ENCODE measurements around the gene NSD2.
A peak's percentile ranks its signal among the peaks of the same experiment; 100 is the strongest.

NSD2 gene

DNA sequence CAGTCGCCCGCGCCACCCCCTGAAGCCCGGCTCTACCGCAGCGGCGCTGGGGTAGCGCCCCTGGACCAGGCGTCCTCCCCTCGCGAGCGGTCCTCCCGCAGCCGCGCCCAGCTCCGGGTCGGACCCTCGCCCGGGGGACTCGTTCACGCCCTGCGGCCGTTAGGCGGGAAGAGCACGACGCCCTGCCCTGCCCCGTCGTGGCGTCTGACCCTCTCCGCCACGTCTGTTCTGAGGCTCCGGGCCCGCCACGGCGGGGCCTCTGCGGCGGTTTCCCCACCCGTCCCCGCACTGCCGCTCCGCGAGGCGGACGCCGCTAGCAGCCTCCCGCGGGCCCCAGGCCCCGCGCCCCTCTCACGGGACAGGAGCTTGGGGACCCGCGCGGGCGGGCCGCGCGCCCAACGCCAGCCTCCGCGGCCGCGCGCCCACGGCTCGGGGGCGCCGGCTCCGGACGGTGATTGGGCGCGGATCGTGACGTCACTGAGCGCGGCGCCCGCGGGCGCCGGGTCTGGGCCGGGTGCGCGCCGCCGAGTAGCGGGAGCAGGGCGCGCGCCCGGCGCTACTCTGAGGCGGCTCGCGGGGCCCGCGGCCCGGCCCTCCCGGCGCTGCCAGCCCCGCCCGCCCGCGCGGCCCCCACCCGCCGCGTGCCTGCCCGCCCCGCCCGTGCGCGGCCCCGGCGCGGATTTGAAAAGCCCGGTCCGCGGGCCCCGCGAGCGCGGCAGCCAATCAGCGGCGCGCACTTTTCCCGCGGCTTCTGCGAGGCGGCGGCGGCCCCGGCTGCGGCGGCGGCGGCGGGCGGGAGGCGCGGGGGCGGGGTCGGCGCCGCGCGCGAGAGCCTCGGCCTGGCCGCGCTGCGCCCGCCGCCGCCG, at the start of gene NSD2:
NSD2 (plus strand) TSS at position 816 of the 866 bp plus-strand sequence. CDS start 29,262 bp downstream, outside the sequence.
- peaks cover 11% of the 10 kb centered on the region for H3K27me3 Mint-ChIP-seq (ENCODE audit: low read depth)
- H3K27ac Mint-ChIP-seq = peak within 1 kb of the TSS; percentile 93 to 97 (median 94)
- no peaks in the 10 kb centered on the region for H3K9me3 Mint-ChIP-seq
- H3K4me3 Mint-ChIP-seq = peak within 1 kb of the TSS; percentile 86 to 92 (median 89)
- H3K36me3 Mint-ChIP-seq (ENCODE audit: low read depth) = no peaks in the 10 kb centered on the region
- H3K4me1 Mint-ChIP-seq = peaks cover 26% of the 10 kb centered on the region
- TF ChIP-seq, protein P1, sequence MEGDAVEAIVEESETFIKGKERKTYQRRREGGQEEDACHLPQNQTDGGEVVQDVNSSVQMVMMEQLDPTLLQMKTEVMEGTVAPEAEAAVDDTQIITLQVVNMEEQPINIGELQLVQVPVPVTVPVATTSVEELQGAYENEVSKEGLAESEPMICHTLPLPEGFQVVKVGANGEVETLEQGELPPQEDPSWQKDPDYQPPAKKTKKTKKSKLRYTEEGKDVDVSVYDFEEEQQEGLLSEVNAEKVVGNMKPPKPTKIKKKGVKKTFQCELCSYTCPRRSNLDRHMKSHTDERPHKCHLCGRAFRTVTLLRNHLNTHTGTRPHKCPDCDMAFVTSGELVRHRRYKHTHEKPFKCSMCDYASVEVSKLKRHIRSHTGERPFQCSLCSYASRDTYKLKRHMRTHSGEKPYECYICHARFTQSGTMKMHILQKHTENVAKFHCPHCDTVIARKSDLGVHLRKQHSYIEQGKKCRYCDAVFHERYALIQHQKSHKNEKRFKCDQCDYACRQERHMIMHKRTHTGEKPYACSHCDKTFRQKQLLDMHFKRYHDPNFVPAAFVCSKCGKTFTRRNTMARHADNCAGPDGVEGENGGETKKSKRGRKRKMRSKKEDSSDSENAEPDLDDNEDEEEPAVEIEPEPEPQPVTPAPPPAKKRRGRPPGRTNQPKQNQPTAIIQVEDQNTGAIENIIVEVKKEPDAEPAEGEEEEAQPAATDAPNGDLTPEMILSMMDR (IDR thresholded peaks at IDR 0.05; ENCODE audit: unreplicated experiment in 3 of 3) = no peak

DNA sequence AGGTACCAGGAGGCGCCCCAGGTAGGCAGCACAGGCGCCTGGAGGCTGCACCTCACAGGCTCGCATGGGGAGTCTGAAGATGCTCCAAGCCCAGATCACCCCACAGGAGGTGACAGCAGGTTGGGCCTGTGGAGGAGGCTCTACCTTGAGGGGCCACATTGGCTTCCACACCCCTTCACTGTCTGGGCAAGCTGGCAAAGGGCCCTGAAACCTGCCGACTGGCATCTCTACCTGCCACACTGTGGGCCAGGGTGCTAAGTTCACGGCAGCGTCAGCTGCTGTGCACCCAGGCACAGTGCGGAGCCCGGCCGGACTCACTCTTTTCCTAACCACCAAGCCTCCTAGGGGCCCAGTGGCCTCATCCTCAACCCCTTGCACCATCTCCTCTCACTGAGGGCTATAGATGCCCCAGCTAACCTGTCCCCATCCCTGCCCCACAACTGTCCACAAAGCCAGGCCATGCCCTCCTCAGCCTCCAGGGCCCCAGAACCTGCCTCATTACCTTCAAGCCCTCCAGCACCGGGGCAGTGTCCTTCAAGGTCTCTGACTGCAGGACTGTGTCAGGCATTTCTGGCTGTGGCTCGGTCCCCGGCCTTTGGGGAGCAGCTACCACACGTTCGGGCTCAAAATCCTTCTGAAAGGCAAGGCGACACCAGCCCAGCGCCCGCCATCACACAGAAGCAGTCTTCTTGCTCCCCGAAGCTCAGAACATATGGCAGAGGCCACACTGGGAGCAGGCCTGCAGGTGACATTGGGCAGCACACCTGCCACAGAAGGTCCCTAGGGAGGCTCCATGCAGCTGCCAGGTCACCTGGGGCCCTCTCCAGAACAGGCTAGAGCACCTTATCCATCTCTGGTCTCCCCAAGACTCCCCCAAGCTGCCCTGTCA, 49.3 kb upstream of the NSD2 start:
- Mint-ChIP-seq H3K4me3 (no peak overlapping the region), H3K36me3 (ENCODE audit: low read depth) (peaks cover 56% of the 10 kb centered on the region), H3K4me1 (no peaks in the 10 kb centered on the region), H3K9me3 (no peaks in the 10 kb centered on the region), H3K27me3 (ENCODE audit: low read depth) (peaks cover 4% of the 10 kb centered on the region), H3K27ac (no peak overlapping the region)
- TF ChIP-seq, protein P1 (IDR thresholded peaks at IDR 0.05; ENCODE audit: unreplicated experiment in 3 of 3) = no peak

DNA sequence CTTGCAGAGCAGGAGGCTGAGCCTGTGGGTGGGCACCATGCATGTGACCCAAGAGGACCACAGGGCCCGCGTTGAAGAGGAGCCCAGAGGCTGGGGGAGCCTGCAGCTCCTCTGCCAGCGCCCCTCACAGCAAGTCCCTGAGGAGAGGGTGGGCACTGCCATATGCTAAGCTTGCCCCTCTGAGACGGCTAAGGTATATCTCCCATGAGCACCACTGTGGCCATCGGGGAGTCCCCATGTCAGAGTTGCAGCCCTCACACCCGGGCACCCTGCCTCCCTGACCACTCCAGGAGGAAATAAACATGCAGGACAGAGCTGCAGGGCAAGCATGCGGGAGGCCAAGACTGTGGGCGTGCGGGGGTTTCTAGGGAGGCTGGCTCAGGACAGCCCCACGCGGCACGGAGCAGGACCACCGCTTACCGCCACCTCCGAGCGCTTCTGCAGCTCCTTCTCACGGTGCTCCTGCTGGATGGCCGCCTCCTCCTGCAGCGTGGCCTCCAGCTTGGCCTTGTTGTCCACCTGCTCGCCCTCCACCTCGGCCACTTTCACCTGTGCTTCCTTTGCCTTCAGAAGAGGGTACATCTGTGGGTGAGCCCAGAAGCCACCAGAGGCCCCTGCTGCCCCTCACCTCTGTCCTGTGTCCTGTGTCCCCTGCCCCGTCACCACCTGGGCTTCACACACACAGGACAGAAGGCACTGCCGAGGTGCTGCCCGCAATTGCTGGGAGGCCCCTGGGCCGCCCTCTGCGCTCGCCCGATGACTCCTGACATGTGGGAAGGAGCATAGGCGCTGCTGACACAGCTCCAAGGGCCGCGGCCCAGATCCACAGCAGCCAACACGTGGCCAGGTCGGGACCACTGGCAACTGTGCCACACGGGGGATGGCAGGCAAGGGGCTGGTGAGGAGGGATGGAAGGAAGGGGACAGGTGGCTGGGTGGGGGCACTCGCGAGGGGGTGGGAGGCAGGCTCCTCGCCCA, 48.3 kb upstream of the NSD2 start:
- no peak overlapping the region for H3K4me3 Mint-ChIP-seq
- TF ChIP-seq, protein P1 (IDR thresholded peaks at IDR 0.05; ENCODE audit: unreplicated experiment in 3 of 3) = no peak

DNA sequence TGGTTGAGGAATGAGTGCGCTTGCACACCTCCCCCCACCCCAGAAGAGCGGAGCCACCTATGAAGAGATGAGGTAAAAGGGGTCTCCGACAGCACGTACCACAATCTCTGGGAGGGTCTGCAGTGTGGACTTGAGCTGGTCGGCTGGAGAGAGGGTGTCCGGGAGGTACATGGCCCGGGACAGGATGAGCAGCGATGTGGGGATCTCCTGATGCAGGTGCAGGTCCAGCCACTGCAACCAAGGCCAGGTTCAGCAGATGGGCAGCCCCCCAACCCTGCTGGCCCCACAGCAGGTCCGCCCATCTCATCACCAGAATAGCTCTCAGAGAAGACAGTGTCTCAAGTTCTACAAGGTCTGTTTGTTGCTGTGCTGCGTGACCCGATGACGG, 47.7 kb upstream of the NSD2 start:
- Mint-ChIP-seq H3K36me3 (ENCODE audit: low read depth) (peaks cover 54% of the 10 kb centered on the region), H3K9me3 (no peaks in the 10 kb centered on the region), H3K4me3 (no peak overlapping the region), H3K27me3 (ENCODE audit: low read depth) (peaks cover 4% of the 10 kb centered on the region), H3K27ac (no peak overlapping the region), H3K4me1 (no peaks in the 10 kb centered on the region)
- TF ChIP-seq, protein P1 (IDR thresholded peaks at IDR 0.05; ENCODE audit: unreplicated experiment in 3 of 3) = no peak

More for the DNA sequence above, 48.3 kb upstream of the NSD2 start:
- peaks cover 56% of the 10 kb centered on the region for H3K36me3 Mint-ChIP-seq (ENCODE audit: low read depth)
- H3K9me3 Mint-ChIP-seq = no peaks in the 10 kb centered on the region
- H3K27ac Mint-ChIP-seq = no peak overlapping the region
- H3K4me1 Mint-ChIP-seq = no peaks in the 10 kb centered on the region
- peaks cover 4% of the 10 kb centered on the region for H3K27me3 Mint-ChIP-seq (ENCODE audit: low read depth)

DNA sequence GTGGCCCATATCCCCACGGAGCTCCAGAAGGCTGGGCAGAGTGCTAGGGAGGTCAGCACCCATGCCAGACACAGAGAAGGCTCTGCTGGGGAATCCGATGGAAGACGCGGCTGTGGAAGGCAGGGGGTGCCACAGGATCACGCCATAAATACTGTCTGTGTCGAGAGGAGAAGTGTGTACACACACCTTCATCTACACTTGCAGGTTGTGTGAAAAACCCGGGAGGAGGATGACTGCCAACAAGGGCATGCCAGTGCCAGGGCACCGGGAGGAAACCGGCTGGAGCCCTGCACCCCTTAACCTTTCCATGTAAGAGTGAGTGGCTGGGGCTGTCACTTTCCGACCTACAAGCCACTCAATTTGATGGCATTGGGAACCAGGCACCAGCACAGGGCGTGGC, 46.4 kb upstream of the NSD2 start:
- peaks cover 4% of the 10 kb centered on the region for H3K27me3 Mint-ChIP-seq (ENCODE audit: low read depth)

More for the DNA sequence above, 46.4 kb upstream of the NSD2 start:
- Mint-ChIP-seq H3K4me3 (no peak overlapping the region), H3K27ac (no peak overlapping the region), H3K4me1 (no peaks in the 10 kb centered on the region), H3K36me3 (ENCODE audit: low read depth) (peaks cover 52% of the 10 kb centered on the region), H3K9me3 (peaks cover 5% of the 10 kb centered on the region)
- TF ChIP-seq, protein P1 (IDR thresholded peaks at IDR 0.05; ENCODE audit: unreplicated experiment in 3 of 3) = no peak
